Measurements from ENCODE around the gene MAST4.

MAST4 gene

GRCh38 chr5:66603881-66604280 is 7.7 kb downstream of the MAST4 start:
- no peak for DNase-seq

DNA sequence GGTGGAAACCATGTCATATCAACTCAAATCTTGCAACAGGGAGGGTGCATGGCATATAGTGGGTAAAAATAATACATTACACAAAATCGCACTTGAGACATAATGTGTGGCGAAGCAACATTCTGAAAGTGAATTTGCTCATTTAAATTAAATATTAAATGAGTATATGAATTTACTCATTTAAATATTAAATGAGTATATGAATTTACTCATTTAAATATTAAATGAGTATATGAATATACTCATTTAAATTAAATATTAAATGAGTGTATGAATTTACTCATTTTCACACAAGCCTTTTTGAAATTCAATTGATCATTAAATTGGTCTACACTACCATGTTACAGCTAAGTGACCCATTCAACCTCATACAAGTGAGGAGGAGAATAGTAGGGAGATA is 10.5 kb downstream of the MAST4 start:
- no peak for DNase-seq

DNA sequence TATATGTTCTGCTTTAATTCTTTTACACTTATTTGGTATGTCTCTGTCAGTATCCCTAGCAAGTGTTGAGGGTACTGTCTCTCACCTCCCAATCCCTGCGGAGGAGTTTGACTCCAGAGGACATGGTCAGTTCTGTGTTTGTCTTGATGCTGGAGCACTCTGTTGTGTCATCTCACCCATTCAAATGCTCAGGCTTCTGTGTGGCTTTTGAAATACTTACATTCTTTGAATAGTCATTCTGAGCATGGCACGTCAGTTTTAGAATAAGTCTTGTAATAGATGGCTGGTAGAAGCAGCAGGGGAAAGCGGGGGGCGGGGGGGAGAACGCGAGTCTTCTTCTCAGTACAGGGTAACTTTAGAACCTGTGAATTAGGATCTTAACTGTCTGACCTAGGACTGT is 12.3 kb downstream of the MAST4 start:
- no peak for DNase-seq

DNA sequence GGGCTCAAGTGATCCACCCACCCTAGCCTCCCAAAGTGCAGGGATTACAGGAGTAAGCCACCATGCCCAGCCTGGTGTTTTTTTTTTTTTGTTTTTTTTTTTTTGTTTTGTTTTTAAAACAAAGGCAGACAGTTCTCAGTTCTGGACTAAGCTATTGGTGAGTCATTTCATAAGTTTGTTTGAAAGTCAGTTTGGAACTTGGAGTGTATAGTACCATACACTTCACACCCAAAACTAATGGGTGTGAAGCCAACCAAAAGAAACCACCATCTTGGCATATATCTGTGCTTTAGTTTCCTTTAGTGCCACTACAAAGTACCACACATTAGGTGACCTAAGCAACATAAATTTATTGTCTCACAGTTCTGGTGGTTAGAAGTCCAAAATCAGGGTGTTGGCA is 13.4 kb downstream of the MAST4 start:
- DNase-seq: no peak

GRCh38 chr5:66612226-66612625 is 16.0 kb downstream of the MAST4 start:
- DNase-seq: no peak

GRCh38 chr5:66615136-66615535 is 18.9 kb downstream of the MAST4 start:
- no peak for DNase-seq

- DNase-seq: no peak
Observed at GRCh38 chr5:66615894-66616293, 19.7 kb downstream of the MAST4 start.

GRCh38 chr5:66616520-66617225 is 20.5 kb downstream of the MAST4 start:
- peak in 1 of 56 donors; percentile 1 for DNase-seq

GRCh38 chr5:66617226-66617861 is 21.2 kb downstream of the MAST4 start:
- no peak for DNase-seq

DNA sequence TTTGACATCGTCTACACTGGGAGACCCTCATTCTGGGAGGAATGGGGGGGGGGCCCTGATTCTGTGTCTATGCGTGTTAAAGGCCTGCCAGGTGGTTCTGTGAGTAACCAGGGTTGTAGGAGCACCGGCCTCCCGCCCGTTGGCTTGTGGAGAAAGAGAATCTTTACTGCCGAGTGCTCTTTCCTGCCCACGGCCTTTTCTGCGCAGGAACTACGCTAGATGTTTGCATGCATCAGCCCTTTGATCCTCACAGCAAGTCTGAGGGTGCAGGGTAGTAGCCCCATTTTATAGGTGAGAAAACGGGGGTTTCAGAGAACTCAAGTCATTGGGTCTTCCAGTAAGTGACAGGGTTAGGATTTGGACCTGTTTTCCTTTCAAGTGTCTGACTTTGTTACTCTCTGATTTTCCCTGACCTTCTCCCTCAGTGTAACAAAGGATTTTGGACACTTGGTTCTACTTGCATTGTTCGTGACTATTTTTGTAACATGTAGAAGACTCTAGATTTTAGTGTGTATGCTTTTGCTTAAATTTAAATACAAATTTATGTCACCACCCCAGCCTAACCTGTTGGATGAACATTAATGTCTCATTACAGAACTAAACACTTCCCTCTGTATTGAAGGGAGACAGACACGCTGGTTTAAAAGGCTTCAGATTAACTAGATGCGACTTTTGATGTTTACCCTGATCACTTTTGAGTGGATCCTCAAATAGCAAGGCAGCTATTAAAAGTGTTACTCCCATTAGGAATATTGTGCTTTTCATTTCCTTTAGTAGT is 22.0 kb downstream of the MAST4 start:
- DNase-seq: no peak

DNA sequence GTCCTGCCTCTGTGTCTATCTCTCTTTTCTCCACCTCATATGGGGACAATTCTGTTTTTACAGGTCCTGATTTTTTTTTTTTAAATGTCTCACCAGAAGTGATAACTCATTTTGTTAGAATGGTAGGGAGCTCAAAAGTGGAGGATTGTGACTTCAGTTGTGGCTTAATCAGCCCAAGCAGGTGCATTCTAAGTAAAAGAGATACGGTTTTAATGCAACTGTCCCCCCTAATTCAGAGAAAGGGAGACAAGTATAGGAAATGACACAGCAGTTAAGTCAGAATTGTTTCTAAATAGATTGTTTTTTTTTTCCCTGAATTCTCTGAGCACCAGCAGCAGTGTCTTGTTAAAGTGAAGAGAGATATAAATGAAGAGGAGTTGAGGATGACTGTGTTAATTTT is 24.5 kb downstream of the MAST4 start:
- no peak for DNase-seq

GRCh38 chr5:66621146-66621545 is 25.0 kb downstream of the MAST4 start:
- no peak for DNase-seq

DNA sequence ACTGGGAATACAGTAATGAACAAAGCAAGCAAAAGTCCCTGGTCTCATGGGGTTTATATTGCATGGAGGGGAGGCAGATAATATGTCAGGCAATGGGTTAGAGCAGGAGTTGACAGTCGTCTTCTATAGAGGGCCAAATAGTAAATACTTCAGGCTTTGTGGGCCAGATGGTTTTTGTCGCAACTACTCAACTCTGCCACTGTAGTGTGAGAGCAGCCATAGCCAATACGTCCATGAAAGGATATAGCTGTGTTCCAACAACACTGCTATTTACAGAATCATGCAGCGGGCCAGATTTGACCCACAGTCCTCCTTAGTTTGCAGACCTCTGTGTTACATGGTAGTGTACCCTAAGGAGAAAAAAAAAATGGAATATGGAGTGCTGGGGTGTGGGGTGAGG is 25.5 kb downstream of the MAST4 start:
- DNase-seq: no peak

GRCh38 chr5:66628561-66628960 is 32.4 kb downstream of the MAST4 start:
- no peak for DNase-seq

GRCh38 chr5:66629446-66629845 is 33.3 kb downstream of the MAST4 start:
- no peak for DNase-seq

- DNase-seq: no peak
Observed at GRCh38 chr5:66633754-66634153, 37.6 kb downstream of the MAST4 start.

DNA sequence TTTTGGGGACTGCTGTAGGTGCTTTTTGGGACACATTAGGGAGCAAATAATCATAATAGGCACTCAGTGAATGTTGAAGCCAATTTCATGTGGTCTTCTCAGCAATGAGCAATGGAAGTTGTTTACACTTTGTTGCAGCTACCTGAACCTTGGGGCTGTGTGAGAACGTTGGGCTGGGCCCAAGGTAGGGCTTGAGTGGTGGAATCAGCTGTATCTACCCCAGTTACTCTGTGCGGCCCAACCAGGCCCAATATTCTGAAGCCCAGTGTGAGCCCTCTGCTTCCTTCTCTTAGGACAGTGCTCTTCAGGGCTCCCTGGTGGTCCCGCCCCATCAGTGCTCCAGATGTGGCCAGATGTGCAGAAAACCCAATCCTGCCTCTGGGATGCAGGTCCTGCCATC is 38.4 kb downstream of the MAST4 start:
- DNase-seq: no peak

GRCh38 chr5:66637994-66638393 is 41.8 kb downstream of the MAST4 start:
- no peak for DNase-seq

DNA sequence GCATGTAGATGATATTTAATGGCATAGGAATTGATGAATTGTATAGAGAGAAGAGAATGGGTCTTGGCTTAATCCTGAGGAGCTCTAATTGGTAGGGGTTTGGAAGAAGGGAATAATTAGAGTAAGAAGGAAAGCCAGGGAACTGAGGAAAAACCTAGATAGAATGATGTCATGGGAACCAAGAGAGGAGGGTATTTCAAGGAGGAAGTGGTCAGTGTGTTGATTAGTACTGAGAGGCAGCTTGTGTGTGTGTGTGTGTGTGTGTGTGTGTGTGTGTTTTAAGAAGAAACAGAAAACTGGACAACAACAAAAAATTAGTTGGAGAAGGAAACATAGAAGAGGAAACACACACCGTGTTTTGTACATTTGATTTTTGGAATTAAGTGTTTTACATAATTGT is 42.8 kb downstream of the MAST4 start:
- no peak for DNase-seq

DNA sequence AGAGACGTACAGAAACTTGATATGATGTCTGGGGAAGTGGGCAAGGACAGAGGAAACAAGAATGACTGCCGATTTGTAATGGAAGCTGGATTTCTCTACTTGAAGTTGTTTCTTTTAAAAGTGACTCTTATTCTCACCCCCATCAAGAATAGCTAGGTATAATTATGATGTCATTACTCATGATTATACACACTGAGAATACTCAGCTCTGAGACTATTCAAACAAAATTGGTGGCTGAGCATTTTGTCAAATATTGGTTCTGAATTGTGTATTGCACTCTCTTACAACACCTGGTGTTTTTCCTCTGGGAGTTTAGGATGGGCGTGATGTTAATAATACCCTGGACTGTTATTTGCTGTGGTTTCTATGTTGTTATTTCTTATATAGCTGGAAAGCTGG is 46.3 kb downstream of the MAST4 start:
- DNase-seq: no peak

DNA sequence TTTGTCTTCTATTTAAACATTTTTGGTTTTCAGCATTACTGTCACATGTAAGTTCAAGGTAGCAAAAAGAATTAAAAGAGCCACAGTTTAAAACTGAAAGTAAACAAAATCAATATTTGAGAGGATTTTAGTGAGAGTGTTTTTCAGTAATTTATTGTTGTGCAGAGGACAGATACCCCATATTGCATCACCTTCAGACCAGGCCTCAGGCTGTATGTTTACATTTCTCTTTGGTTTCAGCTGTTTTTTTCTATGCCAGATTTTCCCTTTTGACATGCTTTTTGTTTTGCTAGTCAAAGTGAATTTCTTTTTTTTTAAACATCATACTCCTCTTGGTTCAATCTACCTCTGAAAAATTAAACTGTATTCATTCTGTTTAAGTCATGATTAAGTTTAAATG is 47.2 kb downstream of the MAST4 start:
- no peak for DNase-seq

GRCh38 chr5:66644111-66644510 is 47.9 kb downstream of the MAST4 start:
- DNase-seq: no peak

- no peak for DNase-seq
Observed at GRCh38 chr5:66645039-66645438, 48.8 kb downstream of the MAST4 start.

Data from amygdala (tissue), 56 donors.